Progenitor cell of endocrine pancreas (in vitro differentiated cells): ENCODE measurements around the gene N4BP3. TPM values are rescaled to one million over a fixed set of nuclear protein-coding genes. Genes with fewer than 3 reads are reported as not detected.
"Not testable (repeated sequence)": the region's sequence is repeated elsewhere in the genome, so short reads cannot be mapped to it uniquely, and the experiment has no call there.

Source experiments
- DNase-seq: peaks from one replicate; pipeline ENCODE4 v3.0.0; 2021; ENCODE audit warnings: low spot score; ENCODE audit not compliant: unreplicated experiment
- H3K27ac Mint-ChIP-seq: 2 replicates; pipeline ENCODE4 v1.8.0; 2021; ENCODE audit warnings: mild to moderate bottlenecking, moderate library complexity, mixed read lengths
- H3K27me3 Mint-ChIP-seq: 2 replicates; pipeline ENCODE4 v1.8.0; 2021; ENCODE audit warnings: mixed read lengths
- H3K36me3 Mint-ChIP-seq: 2 replicates; pipeline ENCODE4 v1.8.0; 2022; ENCODE audit warnings: mixed read lengths; ENCODE audit not compliant: insufficient read depth
- H3K4me1 Mint-ChIP-seq: 2 replicates; pipeline ENCODE4 v1.8.0; 2021; ENCODE audit warnings: low read depth, mixed read lengths
- H3K4me3 Mint-ChIP-seq: 2 replicates; pipeline ENCODE4 v1.8.0; 2021; ENCODE audit warnings: low read depth, mild to moderate bottlenecking, moderate library complexity, mixed read lengths
- H3K9me3 Mint-ChIP-seq: 2 replicates; pipeline ENCODE4 v1.8.0; 2021; ENCODE audit warnings: low read depth, mixed read lengths
- total RNA-seq: library from RNA; stranded (reverse); gene quantifications from 2 replicates; pipeline ENCODE4 v1.2.1, GENCODE V29; 2021
- TF ChIP-seq, protein P1 (sequence below): fragments of 200-600 bp; sonication (generic); IDR thresholded peaks from one replicate; pipeline ENCODE4 v1.5.0; 2021; ENCODE audit warnings: antibody characterized with exemption, mild to moderate bottlenecking; ENCODE audit not compliant: unreplicated experiment

The N4BP3 gene
- total RNA-seq, 1 donor from 2014 or later, result 1.9 TPM

DNA sequence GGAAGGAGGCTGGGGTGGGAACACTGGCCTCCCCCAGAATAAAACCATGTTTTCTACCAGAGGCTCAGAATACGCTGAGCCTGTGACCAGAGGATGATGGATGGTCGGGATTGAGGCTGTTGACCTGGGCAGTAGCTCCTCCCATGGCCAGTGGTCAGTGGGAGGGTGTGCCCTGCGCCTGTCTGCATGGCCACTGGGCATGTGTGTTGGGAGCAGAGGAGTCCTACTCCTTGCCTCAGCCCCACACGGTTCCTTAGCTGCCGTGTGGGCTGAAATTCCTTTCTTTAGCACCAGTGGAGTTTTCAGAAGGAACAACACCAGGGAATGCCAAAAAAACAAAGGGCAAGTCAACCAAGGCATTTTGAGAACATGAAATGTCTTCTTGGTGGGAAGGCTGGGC is 9.0 kb downstream of the N4BP3 start:
- no peaks in the 10 kb centered on the region for H3K9me3 Mint-ChIP-seq
- H3K27me3 Mint-ChIP-seq, result no peaks in the 10 kb centered on the region
- H3K4me1 Mint-ChIP-seq, result no peaks in the 10 kb centered on the region
- H3K4me3 Mint-ChIP-seq, result no peak overlapping the region
- TF ChIP-seq, protein P1, sequence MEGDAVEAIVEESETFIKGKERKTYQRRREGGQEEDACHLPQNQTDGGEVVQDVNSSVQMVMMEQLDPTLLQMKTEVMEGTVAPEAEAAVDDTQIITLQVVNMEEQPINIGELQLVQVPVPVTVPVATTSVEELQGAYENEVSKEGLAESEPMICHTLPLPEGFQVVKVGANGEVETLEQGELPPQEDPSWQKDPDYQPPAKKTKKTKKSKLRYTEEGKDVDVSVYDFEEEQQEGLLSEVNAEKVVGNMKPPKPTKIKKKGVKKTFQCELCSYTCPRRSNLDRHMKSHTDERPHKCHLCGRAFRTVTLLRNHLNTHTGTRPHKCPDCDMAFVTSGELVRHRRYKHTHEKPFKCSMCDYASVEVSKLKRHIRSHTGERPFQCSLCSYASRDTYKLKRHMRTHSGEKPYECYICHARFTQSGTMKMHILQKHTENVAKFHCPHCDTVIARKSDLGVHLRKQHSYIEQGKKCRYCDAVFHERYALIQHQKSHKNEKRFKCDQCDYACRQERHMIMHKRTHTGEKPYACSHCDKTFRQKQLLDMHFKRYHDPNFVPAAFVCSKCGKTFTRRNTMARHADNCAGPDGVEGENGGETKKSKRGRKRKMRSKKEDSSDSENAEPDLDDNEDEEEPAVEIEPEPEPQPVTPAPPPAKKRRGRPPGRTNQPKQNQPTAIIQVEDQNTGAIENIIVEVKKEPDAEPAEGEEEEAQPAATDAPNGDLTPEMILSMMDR, result no peak
- no peaks in the 10 kb centered on the region for H3K36me3 Mint-ChIP-seq
- no peak overlapping the region for H3K27ac Mint-ChIP-seq
- DNase-seq, result no peak

DNA sequence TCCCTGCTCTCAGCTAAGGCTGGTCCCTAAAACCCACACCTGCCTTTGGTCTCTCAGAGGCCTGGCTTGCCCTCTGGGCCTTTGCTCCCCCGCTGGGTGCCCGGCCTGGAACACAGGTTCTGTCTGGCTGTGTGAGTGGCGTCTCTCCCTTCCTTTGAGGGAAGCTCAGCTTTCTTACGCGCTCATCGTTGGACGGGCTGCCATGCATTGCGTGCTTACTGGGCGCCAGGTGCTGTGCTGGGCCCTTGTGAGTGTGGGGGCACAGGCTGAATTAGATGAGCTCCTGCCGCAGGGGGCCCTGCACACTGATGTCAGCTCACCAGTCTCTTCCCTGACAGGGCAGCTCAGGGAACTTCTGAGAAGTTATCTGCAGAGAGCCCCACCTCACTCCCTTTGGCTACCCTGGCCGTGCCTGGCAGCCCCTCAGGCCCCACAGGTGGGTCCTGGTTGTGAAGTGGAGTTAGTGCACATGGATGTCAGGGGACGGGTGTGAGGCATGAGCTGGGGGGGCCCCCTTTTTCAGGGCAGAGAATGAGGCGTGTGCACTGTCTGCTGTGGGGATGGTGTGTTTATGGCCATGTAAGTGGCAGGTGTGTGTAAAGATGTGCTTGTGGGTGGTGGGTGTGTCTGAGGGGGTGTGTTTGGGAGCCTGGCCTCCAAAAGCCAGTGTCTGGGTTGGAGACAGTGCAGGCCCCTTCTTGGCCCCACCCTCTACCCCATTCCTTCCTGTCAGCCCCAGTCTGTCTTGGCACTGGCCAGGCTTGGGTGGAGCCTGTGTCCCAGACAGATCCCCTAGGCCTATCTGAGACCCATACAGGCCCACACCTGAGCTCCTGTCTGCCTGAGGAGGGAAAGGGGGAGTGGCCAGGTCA is 10.0 kb downstream of the N4BP3 start:
- Mint-ChIP-seq H3K4me1 (no peaks in the 10 kb centered on the region), H3K27ac (no peak overlapping the region), H3K36me3 (no peaks in the 10 kb centered on the region), H3K4me3 (no peak overlapping the region), H3K9me3 (no peaks in the 10 kb centered on the region), H3K27me3 (no peaks in the 10 kb centered on the region)
- no peak for DNase-seq
- TF ChIP-seq, protein P1, result no peak

DNA sequence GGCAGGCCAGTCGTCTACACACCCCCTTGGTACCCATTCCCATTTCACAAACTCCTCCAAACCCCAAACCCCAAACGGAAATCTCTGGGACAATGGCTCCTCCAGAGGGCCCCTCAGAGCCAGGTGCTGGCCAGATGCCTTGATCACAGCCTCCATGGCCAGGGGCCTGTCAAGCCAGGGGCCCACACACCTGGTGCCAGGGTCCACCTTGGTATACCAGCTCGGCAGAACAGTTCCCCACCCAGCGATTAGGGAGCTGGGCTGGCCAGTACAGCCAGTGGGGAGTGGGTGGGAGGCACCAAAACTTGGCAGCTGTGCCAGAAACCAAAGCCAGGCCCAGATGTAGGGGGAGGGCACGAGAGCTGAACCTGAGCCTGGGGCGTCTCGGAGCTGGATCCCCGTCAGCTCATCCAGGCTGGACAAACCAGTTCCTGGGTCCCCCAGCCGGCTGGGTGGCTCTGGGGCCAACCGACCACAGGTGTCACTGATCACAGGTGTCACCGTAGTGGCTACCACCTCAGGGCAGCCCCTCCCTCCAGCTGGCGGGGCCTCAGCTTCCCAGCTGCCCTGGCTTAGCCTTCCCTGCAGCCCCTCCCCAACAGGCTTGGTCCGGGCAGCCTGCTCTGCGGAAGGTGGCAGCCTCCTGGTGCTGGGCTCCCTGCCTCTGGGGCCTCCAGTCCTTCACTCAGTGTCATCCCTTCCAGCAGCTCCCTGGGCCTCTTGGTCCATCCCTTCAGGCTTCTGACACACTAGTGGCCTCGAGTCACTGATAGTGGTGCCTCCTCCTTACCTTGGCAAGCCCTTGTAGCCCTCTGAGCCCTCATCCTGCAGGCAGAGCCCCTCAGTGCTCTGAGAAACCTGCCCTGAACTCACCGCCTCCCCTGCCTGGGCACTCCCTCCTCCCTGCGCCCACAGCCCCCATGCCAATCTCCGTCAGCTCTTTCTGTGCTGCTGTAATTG is 10.9 kb downstream of the N4BP3 start:
- H3K27me3 Mint-ChIP-seq, result no peaks in the 10 kb centered on the region
- H3K9me3 Mint-ChIP-seq, result no peaks in the 10 kb centered on the region
- peak overlapping the region; percentile 37 for H3K27ac Mint-ChIP-seq
- no peaks in the 10 kb centered on the region for H3K36me3 Mint-ChIP-seq
- TF ChIP-seq, protein P1, result no peak
- DNase-seq, result no peak
- no peaks in the 10 kb centered on the region for H3K4me1 Mint-ChIP-seq
- no peak overlapping the region for H3K4me3 Mint-ChIP-seq

DNA sequence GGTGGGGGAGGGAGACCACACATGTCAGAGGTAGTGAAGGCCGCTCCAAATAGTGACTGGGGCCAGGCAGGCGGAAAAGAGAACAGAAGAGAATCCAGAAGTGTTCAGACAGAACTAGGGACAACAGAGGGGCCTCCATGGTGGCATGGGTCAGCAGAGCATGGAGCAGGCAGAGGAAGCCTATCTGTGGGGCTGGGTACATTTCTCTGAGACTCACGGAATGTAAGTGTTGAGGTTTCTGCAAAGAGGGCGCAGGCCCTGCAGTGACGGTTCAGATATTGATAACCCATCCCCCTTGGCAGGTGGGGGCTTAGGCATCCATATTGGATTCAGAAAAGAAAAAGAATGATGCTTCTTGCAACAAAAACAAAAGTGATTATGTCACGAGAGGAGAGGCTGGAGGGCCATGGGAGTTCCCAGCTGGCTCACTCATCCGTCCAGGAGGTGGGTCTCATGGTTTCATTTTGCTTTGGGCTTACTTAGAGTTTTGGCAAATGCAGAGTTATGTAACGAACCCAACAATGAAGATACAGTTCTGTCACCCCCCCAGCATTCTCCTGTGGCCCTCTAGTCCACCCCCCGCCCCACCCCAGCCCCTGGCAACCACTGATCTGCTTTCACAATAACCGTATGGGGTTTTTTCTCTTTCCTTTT is 12.0 kb downstream of the N4BP3 start:
- no peaks in the 10 kb centered on the region for H3K9me3 Mint-ChIP-seq
- H3K4me1 Mint-ChIP-seq, result no peaks in the 10 kb centered on the region
- DNase-seq, result no peak
- no peaks in the 10 kb centered on the region for H3K36me3 Mint-ChIP-seq
- no peak overlapping the region for H3K4me3 Mint-ChIP-seq
- TF ChIP-seq, protein P1, result no peak
- no peak overlapping the region for H3K27ac Mint-ChIP-seq
- no peaks in the 10 kb centered on the region for H3K27me3 Mint-ChIP-seq

DNA sequence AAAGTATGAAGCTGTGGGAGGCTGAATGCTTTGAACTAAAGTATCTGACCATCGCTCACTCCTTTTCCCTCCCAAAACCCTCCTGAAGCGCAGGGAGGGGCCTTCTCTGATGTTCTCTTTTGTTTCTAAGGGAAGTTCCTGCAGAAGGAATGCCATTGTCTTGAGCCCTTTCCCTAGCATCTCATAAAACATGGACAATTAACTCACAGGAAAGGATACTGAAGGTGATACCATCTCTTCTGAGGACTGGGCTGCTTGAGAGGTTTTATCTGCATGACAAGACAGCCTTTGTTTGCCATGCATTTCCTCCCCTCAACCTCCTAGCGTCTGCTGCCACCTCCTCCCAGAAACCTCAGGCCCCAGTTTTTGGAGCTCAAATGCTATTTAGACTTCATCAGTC is 13.2 kb downstream of the N4BP3 start:
- DNase-seq, result no peak
- Mint-ChIP-seq H3K4me3 (no peak overlapping the region), H3K9me3 (no peaks in the 10 kb centered on the region), H3K27ac (no peak overlapping the region), H3K27me3 (no peaks in the 10 kb centered on the region), H3K36me3 (peaks cover under 1% of the 10 kb centered on the region), H3K4me1 (peaks cover 3% of the 10 kb centered on the region)
- TF ChIP-seq, protein P1, result no peak

DNA sequence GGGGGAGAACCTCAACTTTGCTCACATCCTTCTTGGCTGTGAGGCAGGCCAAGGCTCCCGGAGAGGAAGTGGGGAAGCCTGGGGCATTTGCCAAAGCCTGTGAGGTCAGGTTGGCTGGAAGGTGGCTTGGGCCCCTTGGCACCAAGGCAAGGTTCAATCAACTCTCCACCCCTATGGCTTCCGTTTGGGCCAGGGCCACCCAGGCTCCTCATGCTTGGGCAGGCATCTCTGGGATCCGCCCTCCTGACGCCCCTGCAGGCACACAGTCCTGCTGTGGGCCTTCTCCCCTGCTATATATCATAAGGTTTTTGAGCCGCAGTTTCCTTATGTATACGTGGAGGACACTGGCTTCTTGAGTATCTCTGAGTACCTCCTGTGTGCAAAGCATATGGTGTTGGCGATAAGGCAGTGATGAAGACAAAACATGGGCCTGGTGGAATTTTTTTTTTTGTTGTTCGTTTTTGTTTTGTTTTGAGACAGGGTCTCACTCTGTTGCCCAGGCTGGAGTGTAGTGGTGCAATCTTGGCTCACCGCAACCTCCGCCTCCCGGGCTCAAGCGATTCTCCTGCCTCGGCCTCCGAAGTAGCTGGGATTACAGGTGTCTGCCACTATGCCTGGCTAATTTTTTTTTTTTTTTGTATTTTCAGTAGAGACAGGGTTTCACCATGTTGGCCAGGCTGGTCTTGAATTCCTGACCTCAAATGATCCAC is 14.1 kb downstream of the N4BP3 start:
- H3K27me3 Mint-ChIP-seq, H3K4me3 Mint-ChIP-seq: not testable (repeated sequence)

More for the DNA sequence above, 14.1 kb downstream of the N4BP3 start:
- not testable (repeated sequence) for H3K27ac Mint-ChIP-seq, DNase-seq, H3K4me1 Mint-ChIP-seq, H3K9me3 Mint-ChIP-seq, H3K36me3 Mint-ChIP-seq
